Measurements from ENCODE around the gene MARK4.

Gene MARK4

DNA sequence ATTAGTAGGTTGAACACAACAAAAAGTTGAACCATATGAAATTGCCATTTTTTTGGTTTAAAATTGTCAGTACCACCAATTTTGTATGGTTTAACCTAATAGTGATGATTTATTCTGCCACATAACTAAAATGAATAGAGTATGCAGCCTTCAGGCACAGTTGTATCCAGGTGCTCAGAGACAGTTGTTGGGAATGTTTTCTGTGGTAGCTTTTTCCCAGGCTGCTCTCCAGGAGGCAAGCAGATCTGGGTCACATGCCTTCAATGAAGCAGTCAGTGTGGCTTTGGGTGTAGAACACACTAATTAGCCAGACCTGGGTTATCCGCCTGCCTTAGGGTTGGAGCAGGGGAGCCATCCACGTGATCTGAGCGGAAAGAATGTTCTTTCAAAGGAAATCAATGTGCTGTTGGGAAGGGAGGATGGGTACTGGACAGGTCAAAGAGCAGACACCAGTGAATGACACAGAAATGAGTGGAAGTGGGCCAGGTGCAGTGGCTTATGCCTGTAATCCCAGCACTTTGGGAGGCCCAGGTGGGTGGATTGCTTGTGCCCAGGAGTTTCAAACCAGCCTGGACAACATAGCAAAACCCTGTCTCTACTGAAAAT lies 28.6 kb downstream of the MARK4 start:
- Histone ChIP-seq H3K27ac (ENCODE audit: low read depth, low read length) (no peak overlapping the region), H3K36me3 (ENCODE audit: low read length) (no peaks in the 10 kb centered on the region), H3K4me3 (ENCODE audit: insufficient read depth, low read length, poor library complexity, severe bottlenecking) (no peak overlapping the region), H3K9me3 (ENCODE audit: insufficient read depth, low read length) (no peaks in the 10 kb centered on the region), H3K9me2 (replicated peaks; ENCODE audit: insufficient read depth, low read length) (no peaks in the 10 kb centered on the region), H3F3A (ENCODE audit: insufficient read depth) (no peaks in the 10 kb centered on the region), H3K27me3 (ENCODE audit: low read length) (no peaks in the 10 kb centered on the region), H4K20me1 (ENCODE audit: low read depth, low read length) (no peaks in the 10 kb centered on the region), H3K9ac (ENCODE audit: low read length) (no peak overlapping the region), H3K4me2 (ENCODE audit: low read depth, low read length, poor library complexity, severe bottlenecking) (no peak overlapping the region), H2AFZ (ENCODE audit: low read depth, low read length, severe bottlenecking) (no peak overlapping the region), H3K79me2 (ENCODE audit: insufficient read depth, low read length) (no peaks in the 10 kb centered on the region)
- TF ChIP-seq, protein P1, sequence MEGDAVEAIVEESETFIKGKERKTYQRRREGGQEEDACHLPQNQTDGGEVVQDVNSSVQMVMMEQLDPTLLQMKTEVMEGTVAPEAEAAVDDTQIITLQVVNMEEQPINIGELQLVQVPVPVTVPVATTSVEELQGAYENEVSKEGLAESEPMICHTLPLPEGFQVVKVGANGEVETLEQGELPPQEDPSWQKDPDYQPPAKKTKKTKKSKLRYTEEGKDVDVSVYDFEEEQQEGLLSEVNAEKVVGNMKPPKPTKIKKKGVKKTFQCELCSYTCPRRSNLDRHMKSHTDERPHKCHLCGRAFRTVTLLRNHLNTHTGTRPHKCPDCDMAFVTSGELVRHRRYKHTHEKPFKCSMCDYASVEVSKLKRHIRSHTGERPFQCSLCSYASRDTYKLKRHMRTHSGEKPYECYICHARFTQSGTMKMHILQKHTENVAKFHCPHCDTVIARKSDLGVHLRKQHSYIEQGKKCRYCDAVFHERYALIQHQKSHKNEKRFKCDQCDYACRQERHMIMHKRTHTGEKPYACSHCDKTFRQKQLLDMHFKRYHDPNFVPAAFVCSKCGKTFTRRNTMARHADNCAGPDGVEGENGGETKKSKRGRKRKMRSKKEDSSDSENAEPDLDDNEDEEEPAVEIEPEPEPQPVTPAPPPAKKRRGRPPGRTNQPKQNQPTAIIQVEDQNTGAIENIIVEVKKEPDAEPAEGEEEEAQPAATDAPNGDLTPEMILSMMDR (IDR thresholded peaks at IDR 0.05; ENCODE audit: insufficient read depth, low read length, poor library complexity, severe bottlenecking) = no peak
- no peak for TF ChIP-seq EZH2phosphoT487 (conservative IDR thresholded peaks at IDR 0.05; ENCODE audit: low read length)

DNA sequence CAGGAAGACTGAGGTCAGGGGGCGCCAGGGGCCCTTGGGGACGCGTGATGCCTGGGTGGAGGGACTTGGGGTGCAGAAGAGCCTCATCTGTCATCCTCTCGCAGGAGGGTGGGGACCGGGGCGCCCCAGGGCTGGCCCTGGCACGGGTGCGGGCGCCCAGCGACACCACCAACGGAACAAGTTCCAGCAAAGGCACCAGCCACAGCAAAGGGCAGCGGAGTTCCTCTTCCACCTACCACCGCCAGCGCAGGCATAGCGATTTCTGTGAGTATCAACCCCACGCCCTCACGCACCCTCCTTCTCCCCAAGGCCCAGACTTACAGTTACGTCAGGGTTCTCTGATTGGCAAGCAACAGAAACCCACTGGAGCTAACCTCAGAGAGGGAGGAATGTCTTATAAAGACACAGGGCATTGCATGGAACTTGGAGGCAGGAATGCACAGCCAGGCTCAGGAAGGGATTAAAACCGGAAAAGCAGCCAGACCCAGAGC lies 29.4 kb downstream of the MARK4 start:
- H3K36me3 ChIP-seq (ENCODE audit: low read length) = no peaks in the 10 kb centered on the region
- H3K27ac ChIP-seq (ENCODE audit: low read depth, low read length) = no peak overlapping the region
- no peak for TF ChIP-seq EZH2phosphoT487 (conservative IDR thresholded peaks at IDR 0.05; ENCODE audit: low read length)
- TF ChIP-seq, protein P1 (IDR thresholded peaks at IDR 0.05; ENCODE audit: insufficient read depth, low read length, poor library complexity, severe bottlenecking) = no peak

DNA sequence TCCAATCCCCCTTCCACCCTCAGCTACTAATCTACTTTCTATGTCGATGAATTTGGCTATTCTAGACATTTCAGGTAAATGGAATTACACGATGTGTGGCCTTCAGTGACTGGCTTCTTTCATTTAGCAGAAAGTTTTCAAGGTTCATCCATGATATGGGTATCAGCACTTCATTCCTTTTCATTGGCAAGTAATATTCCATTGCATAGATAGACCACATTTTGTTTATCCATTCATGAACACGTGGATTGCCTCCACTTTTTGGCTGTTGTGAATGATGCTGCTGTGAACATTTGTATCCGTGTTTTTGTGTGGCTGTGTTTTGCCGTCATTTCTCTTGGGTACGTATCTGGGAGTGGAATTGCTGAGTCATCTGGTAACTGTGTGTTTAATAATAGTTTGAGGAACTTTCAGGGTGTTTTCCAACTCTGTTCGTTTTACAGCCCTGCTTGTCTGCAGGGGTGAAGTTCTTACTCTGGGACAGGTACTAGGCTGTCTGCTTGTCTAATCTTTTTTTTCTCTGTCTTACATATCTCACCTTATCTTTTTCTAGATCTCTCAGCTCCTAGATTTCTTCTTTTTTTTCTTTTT lies 32.5 kb downstream of the MARK4 start:
- Histone ChIP-seq H3K9me2 (replicated peaks; ENCODE audit: insufficient read depth, low read length) (no peaks in the 10 kb centered on the region), H2AFZ (ENCODE audit: low read depth, low read length, severe bottlenecking) (no peak overlapping the region), H3K27ac (ENCODE audit: low read depth, low read length) (no peak overlapping the region), H3K9ac (ENCODE audit: low read length) (no peak overlapping the region), H3K9me3 (ENCODE audit: insufficient read depth, low read length) (no peaks in the 10 kb centered on the region), H3K4me2 (ENCODE audit: low read depth, low read length, poor library complexity, severe bottlenecking) (no peak overlapping the region), H4K20me1 (ENCODE audit: low read depth, low read length) (no peaks in the 10 kb centered on the region), H3K4me3 (ENCODE audit: insufficient read depth, low read length, poor library complexity, severe bottlenecking) (no peak overlapping the region), H3K27me3 (ENCODE audit: low read length) (no peaks in the 10 kb centered on the region), H3F3A (ENCODE audit: insufficient read depth) (no peaks in the 10 kb centered on the region), H3K36me3 (ENCODE audit: low read length) (no peaks in the 10 kb centered on the region), H3K79me2 (ENCODE audit: insufficient read depth, low read length) (no peaks in the 10 kb centered on the region)
- TF ChIP-seq EZH2phosphoT487 (conservative IDR thresholded peaks at IDR 0.05; ENCODE audit: low read length) = no peak
- TF ChIP-seq, protein P1 (IDR thresholded peaks at IDR 0.05; ENCODE audit: insufficient read depth, low read length, poor library complexity, severe bottlenecking) = no peak

More for the DNA sequence above, 29.4 kb downstream of the MARK4 start:
- H3K4me3 ChIP-seq (ENCODE audit: insufficient read depth, low read length, poor library complexity, severe bottlenecking) = no peak overlapping the region
- no peak overlapping the region for H3K9ac ChIP-seq (ENCODE audit: low read length)
- H3K9me3 ChIP-seq (ENCODE audit: insufficient read depth, low read length) = no peaks in the 10 kb centered on the region
- no peak overlapping the region for H3K4me2 ChIP-seq (ENCODE audit: low read depth, low read length, poor library complexity, severe bottlenecking)
- H3F3A ChIP-seq (ENCODE audit: insufficient read depth) = no peaks in the 10 kb centered on the region
- H3K79me2 ChIP-seq (ENCODE audit: insufficient read depth, low read length) = no peaks in the 10 kb centered on the region
- no peak overlapping the region for H2AFZ ChIP-seq (ENCODE audit: low read depth, low read length, severe bottlenecking)
- H4K20me1 ChIP-seq (ENCODE audit: low read depth, low read length) = no peaks in the 10 kb centered on the region
- no peaks in the 10 kb centered on the region for H3K27me3 ChIP-seq (ENCODE audit: low read length)
- H3K9me2 ChIP-seq (replicated peaks; ENCODE audit: insufficient read depth, low read length) = no peaks in the 10 kb centered on the region

Measured in SU-DHL-6 (cell line).